Right hindlimb (tissue), 1 donor: Measurements from ENCODE around the gene KRT75.
"Not testable (repeated sequence)": the region's sequence is repeated elsewhere in the genome, so short reads cannot be mapped to it uniquely, and the experiment has no call there.

Source experiments
- DNase-seq: peaks from one replicate; pipeline ENCODE4 v3.0.0-alpha.2; 2018

Gene KRT75

DNA sequence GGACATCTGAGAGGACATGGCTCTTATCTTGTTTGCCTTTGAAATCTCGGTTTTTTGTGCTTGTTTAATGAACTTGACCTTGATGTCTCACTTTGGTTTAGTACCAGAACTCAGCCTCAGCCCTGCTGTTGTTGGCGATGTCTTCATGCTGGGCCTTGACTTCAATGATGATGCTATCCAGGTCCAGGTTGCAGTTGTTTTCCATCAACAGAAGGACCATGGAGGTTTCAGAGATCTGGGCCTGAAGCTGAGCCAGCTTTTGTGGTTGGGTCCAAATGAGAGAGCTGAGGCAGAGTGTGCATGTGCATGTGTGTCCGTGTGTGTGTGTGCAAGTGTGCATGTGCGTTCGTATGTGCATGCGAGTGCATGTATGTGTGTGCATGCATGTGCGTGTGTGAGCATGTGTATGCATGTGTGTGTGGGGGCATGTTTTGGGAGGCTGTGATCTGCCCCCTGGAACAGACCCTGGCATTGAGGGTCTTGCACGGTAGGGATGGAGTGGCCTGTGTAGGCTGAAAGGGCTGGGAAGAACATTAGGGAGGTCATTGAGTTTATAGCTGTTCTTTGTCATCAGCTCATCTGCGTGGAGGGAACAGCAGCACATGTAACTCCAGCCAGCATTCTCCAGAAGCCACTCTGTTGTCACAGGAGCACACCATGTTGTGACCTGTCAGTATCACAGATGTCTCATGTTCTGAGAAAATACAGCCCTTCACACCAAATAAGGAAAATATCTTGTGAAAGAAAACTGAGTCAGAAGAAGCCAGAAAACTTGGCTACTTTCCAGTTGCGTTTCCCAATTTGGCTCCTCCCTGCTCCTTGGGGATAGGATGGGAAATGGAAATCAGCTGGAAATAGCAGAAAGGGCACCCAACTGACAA is 18.1 kb downstream of the KRT75 start:
- peak; percentile 24 for DNase-seq

DNA sequence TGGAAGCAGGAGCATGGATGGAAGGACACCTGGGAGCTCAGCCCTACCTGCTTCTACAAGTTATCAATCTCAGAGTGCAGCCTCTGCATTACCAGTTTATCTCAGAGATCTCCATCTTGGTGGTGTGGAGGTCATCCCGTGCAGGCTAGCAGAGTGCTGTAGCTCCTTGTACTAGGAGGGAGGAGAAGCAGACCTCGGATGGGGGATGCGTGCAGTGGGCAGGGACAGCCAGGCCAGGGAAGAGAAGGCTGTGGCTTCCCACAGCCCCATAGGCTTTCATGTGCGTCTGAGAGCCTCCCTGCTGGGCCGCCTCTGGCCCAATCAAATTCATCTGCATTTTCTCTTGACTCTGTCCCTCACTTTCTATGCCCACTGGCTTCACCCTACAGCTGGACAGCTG is 19.2 kb downstream of the KRT75 start:
- no peak for DNase-seq

DNA sequence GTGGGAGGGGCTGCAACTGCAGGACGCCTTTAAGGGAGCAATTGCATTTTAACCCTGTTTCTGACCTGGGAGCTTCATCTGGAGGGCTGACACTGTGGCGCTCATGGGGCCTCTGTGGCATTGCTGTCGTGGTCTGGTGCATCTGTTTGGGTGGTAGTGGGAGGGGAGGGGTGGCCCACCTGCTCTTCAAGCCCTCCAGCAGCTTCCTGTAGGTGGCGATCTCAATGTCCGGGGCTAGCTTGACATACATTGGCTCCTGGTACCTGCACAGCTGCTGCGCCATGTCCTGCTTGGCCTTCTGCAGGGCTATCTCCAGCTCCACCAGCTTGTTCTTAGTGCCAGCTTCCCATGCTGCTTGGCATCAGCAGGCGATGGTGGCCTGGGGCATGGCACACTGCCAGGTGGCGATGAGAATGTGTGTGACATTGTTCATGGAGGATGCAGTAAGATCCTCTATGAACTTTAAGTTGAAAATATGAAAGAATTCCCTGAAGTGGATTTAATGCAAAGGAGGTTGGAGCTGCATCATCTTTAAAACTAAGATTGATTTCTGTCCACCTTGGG is 20.3 kb downstream of the KRT75 start:
- DNase-seq = no peak

DNA sequence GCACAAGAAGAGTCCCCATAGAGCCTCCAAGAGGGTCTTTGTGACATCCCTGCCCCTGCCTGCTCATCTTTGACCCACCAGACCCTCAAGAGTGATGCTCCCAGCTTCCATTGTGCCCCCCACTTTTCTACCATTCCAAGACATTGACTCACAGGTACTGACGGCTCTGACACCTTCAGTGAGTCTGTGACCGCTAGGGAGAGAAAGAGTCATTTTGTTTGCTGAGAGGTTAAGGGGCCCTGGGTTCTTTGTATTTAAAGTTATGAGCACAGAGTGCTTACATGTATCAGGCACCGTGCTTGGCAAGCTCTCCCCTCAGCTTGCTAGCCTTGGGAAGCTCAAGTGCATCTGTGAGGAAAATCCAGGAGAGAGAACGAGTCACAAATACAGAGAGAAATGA is 21.0 kb downstream of the KRT75 start:
- no peak for DNase-seq

DNA sequence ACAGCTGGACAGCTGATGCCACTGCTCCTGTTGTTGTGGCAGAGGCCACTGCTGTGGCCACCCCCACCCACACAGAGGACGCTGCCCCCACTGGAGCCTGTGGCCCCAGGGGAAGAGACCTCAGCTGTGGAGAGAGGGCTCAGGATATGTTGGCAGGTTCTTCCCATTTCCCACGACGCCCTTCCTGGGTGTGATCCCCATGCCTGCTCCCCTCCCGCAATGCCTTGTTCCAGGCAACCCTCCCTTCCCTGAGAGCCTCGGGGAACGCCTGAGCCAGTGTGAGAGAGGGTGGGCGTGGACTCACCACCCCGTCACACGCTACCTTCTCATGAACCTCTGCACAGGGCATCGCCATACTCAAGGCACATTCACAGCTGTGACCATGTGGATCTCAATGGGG is 22.4 kb downstream of the KRT75 start:
- no peak for DNase-seq

DNA sequence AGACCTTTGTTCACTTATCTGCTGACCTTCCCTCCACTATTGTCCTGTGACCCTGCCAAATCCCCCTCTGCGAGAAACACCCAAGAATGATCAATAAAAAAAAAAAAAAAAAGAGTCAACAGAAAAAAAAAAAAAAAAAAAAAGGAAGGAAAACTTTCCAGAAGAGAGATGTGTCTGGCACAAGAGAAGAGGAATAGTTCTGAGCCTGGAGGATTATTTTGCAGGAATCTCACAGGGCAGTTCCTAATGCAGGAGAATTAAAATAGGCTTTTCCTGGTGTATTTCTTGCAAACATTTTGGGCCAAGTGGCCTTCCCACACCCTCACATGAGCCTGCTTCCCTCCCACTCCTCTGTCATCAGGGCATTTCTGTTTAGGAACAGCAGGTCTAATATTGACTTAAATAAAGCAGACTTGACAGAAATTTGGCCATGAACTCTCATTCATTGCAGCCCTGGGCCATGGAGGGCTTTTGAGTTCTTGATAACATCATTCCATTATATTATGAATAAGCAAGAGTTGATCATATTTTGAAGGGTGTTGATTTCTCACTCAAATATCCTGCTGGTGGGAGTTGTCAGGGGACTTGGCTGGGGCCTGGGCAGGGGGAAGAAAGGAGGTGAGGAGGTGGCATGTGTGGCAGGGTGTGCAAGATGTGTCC is 23.5 kb downstream of the KRT75 start:
- DNase-seq = not testable (repeated sequence)

DNA sequence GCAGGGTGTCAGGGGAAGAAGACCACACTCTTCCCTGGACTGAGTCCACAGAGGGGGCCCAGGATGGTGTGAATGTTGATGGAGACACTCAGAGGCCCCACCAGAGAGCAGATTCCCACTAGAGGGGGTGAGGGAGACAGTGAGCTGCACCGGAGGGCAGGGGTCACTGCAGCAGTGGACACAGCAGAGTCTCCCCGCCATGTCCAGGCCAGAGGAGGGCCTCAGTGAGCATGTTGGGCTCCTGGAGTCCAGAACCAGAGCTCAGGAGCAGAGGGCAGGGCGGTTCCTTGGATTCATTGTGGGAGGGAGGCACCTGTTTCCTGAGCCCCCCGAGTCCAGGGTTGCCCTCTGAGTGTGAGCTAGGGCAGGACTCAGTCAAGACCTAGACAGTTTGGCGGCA is 26.3 kb downstream of the KRT75 start:
- no peak for DNase-seq

DNA sequence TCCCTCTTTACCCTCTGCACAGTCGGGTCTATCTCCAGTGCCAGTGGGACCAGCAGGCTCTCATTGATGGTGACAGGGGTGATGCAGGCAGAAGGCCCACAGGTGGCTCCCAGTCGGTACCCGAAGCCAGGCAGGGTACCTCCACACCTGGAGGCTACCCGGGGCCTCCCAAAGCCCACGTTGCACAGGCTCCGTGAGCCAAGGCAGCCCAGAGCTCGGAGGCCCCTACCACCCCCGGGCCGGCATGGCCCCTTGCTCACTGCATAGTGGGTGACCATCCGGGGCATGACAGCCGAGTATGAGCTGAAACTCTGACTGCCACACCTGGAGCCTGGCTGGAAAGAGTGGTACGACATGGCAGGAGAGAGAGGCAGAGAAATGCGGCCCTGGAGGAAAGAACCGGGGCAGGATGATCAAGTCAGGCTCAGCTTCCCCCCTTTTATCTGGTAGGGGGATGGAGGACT is 28.2 kb downstream of the KRT75 start, which contains the start of gene KRT82:
Gene KRT82, minus strand, starts transcription at position 414 of the 464 bp plus-strand sequence. Its CDS starts 58 bp downstream, at position 356.
- DNase-seq = no peak

DNA sequence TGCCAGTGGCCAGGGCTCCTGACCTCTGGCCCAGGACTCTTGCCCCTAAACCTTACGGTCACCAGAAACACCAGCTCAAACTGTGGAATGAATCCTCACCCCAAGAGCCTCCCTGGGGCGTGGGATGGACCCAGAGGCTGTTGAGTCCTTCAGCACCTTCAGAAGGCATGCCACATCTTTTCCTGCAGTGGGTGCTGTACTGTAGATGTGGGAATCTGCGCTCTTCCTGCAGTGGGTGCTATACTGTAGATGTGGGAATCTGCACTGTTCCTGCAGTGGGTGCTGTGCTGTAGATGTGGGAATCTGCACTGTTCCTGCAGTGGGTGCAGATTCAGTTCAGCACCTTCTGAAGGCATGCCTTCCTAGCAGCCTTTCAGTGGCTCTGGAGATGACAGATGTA is 29.2 kb downstream of the KRT75 start:
- no peak for DNase-seq

DNA sequence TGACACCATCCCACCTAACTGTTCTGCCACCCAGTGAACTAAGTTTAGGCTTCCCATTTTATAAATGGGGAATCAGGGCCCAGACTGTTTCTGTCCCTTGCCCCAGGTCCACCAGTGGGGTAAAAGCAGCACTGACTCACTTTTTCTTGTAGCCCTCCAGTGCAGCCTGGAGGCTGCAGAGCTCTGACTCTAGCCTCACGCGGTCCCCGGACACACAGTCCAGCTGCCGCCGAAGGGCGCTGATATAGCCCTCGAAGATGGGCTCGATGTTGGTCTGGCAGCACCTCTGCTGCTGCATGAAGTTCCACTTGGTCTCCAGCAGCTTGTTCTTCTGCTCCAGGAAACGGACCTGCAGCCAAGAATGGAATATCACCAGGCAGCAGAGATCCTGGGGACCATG is 30.6 kb downstream of the KRT75 start:
- no peak for DNase-seq

DNA sequence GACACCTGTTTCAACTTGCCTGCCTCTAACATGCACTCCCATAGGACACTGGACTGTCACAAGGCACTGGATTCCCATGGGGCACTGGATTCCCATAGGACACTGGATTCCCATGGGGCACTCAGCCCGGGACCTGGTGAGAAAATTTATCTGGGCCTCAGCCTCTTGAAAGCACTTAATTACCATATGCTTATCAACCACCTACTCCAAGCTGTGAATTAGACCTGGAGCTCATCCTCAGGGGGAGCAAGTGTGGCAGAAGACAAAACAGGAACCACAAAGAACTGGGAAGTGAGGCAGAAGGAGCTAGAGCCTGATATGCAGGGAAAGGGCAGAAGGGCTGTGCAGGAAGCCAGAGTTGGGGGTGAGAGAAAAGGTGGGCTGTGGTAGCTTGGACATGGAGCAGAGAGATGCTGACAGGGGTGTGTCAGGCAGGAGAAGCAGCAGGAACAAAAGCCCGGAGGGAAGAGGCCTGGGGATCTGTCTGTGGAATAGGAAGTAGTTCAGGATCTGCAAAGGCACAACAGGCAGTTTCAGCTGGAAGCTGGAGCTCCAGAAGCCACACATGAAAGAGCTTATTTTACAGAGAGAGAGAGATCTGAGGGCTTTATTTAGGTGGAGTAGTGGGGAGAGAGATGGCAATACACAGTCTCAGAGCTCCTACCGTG is 31.2 kb downstream of the KRT75 start:
- DNase-seq = no peak

DNA sequence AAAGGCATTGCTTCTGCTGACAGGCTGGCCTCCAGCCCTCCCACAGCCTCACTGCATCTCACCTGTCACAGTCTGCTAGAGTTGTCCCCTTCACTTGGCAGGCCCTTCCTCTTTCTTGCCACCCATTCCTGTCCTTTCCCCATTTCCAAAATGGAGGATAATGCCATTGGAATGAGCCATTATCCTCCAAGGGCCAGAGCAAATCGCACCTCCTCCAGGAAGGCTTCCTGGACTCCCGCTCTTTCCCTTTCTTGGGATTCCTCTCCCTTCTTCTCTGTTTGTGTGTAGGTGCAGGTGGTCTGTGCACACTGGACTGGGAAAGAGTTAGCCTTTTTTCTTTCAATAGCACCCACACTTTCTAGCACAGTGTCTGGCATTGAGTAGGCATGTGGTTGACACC is 31.8 kb downstream of the KRT75 start:
- DNase-seq = no peak

DNA sequence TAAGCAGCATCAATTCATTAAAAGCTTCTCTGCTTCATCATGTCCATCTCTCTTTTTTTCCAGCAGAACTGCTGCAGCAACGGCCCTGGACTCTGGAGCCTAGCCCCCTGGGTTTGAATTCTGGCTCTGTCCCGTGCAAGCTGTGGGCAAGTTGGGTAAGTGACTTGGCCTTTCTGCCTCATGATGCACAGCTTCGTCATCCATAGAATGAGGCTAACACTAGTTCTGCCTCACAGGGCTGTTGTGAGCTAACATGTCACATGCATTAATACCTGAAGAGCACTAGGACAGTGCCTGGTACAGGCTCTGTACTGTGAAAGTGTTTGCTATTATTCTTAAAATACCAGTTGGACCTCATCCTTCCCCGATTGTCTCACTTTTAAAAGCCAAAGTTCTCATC is 32.2 kb downstream of the KRT75 start:
- no peak for DNase-seq

DNA sequence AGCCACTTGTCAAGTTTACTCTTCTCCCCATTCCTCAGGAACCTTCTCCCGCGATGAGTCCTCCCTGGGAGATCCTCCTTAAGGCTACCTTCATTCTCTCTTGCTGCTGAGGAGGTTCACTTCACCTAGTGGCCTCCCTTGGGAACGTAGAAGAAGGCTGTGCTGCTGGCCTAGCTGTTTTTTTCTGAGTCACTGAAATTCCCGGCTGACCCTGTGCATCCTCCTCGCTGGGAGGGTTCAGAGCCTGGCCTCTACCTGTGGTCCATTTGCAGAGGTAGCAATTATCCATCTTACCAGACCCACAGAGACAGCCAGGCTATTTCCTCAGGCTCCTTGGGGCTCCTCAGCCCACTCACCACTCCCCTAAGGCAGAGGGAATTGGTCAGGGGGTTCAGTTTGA is 32.6 kb downstream of the KRT75 start:
- DNase-seq = no peak

DNA sequence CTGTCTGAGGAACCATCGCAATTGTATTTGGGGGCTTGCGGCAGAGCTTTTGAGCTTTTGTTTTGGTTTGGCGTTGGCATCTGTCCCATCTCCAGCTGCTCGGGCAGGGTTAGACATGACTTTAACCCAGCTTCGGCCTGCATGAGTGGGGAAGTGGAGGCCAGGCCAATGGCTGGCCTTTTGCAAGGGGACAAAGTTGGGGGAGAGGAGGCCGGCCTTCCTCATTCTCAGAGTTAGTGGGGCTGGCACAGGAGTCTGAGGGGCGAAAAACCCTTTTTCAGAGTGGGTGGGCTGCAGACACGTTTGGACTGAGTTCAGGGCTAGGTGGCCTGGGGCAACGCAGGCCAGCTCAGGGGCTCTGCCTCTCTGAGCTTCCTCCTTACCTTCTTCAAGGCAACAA is 33.3 kb downstream of the KRT75 start:
- DNase-seq = no peak

DNA sequence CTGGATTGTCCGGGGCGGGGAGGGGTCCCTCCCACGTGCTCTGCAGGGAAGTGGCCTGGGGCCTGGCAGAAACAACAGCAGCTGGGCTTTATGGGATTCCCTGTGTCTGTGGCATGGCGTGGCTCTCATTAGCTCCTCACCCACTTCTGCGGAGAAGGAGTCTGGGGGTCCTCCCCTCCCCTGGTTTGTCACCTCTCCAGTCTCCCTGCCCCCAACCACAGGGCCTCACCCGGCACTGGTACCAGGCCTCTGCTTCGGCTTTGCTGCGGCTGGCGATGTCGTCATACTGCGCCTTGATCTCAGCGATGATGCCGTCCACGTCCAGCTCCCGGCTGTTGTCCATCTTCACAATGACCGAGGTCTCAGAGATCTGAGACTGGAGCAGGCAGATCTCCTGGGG is 34.4 kb downstream of the KRT75 start:
- no peak for DNase-seq

DNA sequence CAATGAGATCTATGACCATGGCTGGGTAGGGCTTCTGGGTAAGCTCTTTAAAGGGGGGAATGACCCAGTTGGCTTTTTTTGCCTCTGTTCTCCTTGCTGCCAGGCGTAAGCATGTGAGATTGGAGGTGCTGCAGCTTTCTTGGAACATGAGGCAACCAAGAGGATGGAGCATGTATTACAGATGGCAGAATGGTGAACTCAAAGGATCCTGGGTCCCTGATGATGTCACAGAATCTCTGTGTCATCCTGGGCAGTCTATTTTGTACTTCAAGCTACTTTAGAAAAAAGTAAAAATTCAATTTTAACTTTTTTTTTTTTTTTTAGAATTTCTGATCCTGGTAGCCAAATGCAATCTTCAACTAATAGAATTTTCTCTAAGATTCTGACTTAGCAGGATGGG is 36.0 kb downstream of the KRT75 start:
- DNase-seq = no peak

DNA sequence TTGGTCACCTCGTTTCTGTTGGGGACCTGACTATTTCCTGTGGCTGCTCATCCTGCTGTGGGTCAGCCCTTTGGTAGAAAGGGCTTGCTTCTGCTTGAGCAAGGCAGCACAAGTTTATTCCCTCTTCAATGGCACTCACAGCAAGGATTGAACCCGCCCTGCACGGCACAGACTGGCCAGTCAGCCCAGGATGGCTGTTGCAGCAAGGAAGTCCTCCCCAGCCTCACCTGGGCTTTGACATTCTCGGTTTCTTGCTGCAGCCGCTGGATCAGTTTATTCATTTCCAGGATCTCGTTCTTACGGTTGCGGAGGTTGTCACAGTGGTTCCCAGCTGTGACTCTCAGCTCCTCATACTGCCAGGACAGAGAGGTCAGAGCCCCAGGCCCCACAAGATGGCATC is 37.5 kb downstream of the KRT75 start:
- DNase-seq = no peak

DNA sequence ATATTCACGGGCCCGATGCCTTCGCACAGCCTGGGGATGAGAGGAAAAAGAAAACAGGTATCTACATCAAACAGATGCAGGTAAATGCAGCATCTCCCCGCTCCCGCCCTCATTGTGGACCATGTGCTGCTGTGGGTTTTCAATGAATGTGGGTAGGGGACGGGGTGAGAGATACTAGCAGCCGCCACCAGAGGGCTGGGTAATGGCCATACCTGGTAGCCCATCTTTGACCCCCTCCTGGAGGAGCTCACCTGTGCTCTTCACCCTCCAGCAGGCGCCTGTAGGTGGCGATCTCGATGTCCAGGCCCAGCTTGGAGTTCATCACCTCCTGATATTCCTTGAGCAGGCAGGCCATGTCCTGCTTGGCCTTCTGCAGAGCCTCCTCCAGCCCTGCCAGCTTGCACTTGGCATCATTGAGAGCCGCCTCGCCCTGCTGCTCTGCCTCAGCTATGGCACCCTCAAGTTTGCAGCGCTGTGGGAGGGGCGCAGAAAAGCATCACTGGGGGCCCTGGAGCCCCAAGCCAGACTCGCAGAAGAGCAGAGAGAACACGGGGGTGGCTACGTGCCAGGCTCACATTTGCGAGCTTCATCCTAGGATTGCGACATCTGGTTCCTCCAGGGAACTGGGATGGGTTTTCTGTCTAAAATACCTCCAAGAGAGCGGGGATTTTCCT is 38.3 kb downstream of the KRT75 start:
- no peak for DNase-seq

DNA sequence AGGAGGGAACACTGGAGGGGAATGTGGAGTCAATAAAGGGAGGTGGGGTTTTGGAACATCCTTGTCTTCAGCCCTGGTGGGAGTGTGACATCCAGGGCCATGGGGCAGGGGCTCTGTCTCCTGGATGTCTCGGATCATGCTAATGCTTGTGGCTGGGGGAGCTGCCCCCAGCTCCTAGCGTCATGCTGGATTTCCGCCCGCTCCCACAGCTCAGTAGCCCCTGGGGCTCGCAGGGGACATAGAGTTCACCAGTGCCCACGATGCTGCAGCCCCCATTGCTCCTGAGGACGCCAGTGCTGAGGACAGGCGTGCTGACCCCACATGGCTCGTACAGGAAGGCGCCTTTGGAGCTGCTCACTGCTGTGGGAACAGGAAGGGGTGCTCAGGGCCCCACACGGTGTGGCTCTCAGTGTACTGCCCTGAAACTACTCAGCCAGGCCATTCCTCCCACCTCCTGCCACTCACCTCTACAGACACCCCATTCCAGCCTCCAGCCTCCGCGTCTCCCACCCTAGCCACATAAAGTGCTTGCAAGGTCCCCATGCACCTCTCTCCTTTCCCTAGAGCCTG is 39.2 kb downstream of the KRT75 start:
- DNase-seq = no peak

DNA sequence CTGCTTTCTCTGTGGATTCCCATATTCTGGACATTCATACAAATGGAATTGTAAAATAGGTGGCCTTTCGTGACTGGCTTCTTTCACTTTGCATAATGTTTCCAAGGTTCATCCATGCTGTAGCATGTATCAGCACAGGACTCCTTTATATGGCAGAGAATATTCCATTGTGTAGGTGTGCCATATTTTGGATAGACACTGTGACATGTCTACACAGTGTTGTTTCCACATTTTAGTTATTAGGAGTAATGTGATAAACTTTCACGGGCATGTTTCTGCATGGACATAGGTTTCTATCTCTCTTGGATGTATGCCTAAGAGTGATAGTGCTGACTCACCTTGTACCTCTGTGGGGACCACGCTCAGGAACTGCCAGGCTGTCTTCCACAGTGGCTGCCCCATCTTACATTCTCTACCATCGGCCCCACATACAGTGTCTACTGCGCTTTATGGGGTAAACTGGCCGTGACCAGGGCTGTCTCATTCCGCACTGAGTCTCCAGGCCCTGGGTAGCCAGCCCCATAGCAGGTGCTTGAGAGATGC is 41.6 kb downstream of the KRT75 start:
- DNase-seq = no peak

DNA sequence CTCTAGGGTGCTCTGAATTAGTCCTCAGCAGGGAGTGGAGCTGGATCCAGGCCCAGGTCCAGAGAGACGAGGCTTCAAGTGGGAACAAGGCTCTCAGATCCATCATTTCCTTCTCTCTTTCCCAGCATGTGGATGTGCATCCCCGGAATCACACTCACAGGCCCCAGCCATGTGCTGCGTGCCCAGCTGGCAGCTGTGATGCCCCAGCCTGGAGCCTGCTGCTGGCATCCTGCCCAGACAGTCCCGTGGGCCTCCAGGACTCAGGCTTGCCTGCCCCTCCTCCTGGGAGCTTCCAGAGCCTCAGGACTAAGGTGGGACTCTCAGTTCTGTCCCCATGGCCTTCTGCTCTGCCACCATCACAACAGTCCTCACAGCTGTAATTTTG is 42.6 kb downstream of the KRT75 start:
- peak; percentile 72 for DNase-seq
